Upper lobe of right lung (tissue), 1 donor: ENCODE data around the gene OSBP2. TPM values are rescaled to one million over a fixed set of nuclear protein-coding genes. Genes with fewer than 3 reads are reported as not detected.

Experiments
- ATAC-seq: fragments of 200-7000 bp; cut with Tn5 transposase; one replicate; pipeline ENCODE4 v1.9.1; 2020; ENCODE audit warnings: mild to moderate bottlenecking, moderate library complexity
- DNase-seq: peaks from one replicate; pipeline ENCODE4 v3.0.0-alpha.2; 2020
- H3K27ac ChIP-seq: fragments of 200-600 bp; one replicate; pipeline ENCODE4 v1.8.0; 2022
- H3K27me3 ChIP-seq: fragments of 200-600 bp; one replicate; pipeline ENCODE4 v1.8.0; 2022; ENCODE audit warnings: mild to moderate bottlenecking
- H3K36me3 ChIP-seq: fragments of 200-600 bp; one replicate; pipeline ENCODE4 v1.8.0; 2022
- H3K4me1 ChIP-seq: fragments of 200-600 bp; one replicate; pipeline ENCODE4 v1.8.0; 2022
- H3K4me3 ChIP-seq: fragments of 200-600 bp; one replicate; pipeline ENCODE4 v1.8.0; 2022; ENCODE audit warnings: mild to moderate bottlenecking
- H3K9me3 ChIP-seq: fragments of 200-600 bp; one replicate; pipeline ENCODE4 v1.8.0; 2022
- intact Hi-C: fragments of 100-400 bp; cut with DNase I; formaldehyde crosslinking; loops from one replicate; pipeline ENCODE4 v1.11.0; 2022
- total RNA-seq: library from RNA; stranded (reverse); fragmentation: NEBNext Ultra II Directional; extraction: Animal tissue kit (Norgen Biotek cat#: 25700); gene quantifications from one replicate; pipeline ENCODE4 v1.2.1, GENCODE V29; 2021
- TF ChIP-seq, protein P1 (sequence below): fragments of 200-600 bp; IDR thresholded peaks from one replicate; pipeline ENCODE4 v1.8.0; 2022; ENCODE audit warnings: antibody characterized with exemption
- donor health status: DM: no; HTN: yes; CAD: no; lungs with severe emphysema.

OSBP2 gene
- total RNA-seq, 1 donor from 2014 or later = 6.0 TPM

DNA sequence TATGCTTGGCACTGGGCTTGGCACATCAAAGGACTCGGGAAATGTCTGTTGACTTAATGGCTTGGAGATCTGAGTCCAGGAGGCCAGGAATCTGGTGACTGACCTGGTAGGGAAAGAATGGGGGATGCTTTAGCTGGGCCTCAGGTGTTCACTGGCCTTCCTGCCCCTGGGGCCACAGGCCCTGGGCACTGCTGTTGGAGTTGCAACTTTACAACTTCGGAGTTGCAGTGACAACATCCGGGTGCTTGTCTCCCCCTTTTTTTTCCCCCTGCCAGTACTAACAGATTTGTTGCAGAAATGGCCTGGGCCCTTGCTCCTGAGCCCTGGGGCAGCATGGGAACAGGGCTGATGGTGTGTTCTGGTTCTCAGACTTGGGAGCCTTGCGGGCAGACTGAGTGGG, 23.8 kb downstream of the OSBP2 start:
- no peaks in the 10 kb centered on the region for H3K4me1 ChIP-seq
- intact Hi-C loops = no loop called here
- no peak overlapping the region for H3K4me3 ChIP-seq
- no peaks in the 10 kb centered on the region for H3K36me3 ChIP-seq
- no peak for ATAC-seq
- TF ChIP-seq, protein P1, sequence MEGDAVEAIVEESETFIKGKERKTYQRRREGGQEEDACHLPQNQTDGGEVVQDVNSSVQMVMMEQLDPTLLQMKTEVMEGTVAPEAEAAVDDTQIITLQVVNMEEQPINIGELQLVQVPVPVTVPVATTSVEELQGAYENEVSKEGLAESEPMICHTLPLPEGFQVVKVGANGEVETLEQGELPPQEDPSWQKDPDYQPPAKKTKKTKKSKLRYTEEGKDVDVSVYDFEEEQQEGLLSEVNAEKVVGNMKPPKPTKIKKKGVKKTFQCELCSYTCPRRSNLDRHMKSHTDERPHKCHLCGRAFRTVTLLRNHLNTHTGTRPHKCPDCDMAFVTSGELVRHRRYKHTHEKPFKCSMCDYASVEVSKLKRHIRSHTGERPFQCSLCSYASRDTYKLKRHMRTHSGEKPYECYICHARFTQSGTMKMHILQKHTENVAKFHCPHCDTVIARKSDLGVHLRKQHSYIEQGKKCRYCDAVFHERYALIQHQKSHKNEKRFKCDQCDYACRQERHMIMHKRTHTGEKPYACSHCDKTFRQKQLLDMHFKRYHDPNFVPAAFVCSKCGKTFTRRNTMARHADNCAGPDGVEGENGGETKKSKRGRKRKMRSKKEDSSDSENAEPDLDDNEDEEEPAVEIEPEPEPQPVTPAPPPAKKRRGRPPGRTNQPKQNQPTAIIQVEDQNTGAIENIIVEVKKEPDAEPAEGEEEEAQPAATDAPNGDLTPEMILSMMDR = no peak
- no peaks in the 10 kb centered on the region for H3K9me3 ChIP-seq
- H3K27me3 ChIP-seq = no peaks in the 10 kb centered on the region
- no peak overlapping the region for H3K27ac ChIP-seq
- no peak for DNase-seq

DNA sequence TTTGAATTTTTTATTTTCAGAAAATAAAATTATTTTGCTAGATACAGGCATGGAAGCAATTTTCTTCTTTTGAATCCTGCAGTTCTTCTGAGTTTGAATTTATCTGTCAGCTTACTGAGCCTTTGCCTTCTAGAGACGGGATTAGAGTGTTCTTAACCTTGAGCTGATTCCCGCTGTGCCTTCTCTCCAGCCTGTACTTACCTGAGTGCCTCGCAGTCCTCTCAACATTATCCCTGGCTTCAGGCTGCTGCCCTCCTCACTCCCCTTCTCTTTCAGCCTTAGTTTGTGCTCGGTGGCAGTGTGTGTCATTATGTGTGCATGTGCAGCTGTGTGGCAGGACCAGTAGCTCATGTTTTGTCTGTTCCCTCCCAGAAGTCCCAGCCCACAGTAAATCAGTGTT, 24.3 kb downstream of the OSBP2 start:
- H3K36me3 ChIP-seq = no peaks in the 10 kb centered on the region
- ATAC-seq (no peak), DNase-seq (no peak)
- no peak overlapping the region for H3K27ac ChIP-seq
- H3K4me1 ChIP-seq = no peaks in the 10 kb centered on the region
- no peak overlapping the region for H3K4me3 ChIP-seq
- intact Hi-C loops = no loop called here
- TF ChIP-seq, protein P1 = no peak
- H3K9me3 ChIP-seq = no peaks in the 10 kb centered on the region
- H3K27me3 ChIP-seq = no peaks in the 10 kb centered on the region

DNA sequence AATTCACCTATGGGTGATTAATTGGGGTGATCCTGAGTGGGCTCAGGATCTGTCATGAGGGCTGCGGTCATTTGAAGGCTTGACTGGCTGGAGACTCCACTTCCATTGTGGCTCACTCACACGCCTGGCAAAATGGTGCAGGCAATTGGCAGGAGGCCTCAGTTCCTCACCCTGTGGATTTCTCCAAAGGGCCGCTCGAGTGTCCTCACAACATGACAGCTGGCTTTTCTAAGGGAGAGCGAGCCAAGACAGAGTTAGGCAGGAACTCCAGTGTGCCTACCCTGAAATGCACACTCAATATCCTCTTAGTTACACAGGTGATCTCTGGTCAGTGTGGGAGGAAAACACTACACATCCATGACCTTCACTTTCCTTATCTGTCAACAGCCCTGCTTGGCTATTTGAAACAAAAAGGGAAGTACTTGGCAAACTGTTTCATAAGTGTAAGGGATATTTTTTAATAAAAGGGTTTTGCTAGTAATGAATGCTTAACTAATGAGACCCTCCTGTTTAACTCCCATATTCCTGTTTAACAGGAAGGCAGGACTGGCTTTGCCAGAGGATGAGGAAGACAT, 25.7 kb downstream of the OSBP2 start:
- Histone ChIP-seq H3K4me1 (no peaks in the 10 kb centered on the region), H3K4me3 (no peak overlapping the region), H3K9me3 (no peaks in the 10 kb centered on the region), H3K36me3 (no peaks in the 10 kb centered on the region), H3K27me3 (no peaks in the 10 kb centered on the region), H3K27ac (no peak overlapping the region)
- no peak for DNase-seq
- intact Hi-C loops = no loop called here
- peak; percentile 39 for ATAC-seq
- TF ChIP-seq, protein P1 = no peak

DNA sequence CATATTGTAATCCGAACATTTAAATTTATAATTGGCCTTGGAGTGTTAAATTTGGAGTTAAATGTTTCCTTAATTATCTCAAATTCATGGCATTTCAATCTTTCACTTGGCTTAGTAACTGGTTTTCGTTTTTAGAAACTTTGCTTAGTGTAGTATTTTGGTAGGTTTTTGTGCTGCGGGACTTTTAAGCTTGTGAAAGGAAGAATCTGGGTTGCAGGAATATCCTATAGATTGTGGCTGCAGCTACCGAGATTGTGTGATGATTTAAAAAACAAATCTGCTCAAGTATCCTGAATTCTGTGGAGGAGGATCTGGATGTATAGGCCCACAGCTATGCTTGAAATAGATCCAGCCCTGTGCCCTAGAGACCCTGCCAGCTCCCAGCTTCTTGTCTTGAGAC, 27.1 kb downstream of the OSBP2 start:
- H3K9me3 ChIP-seq = no peaks in the 10 kb centered on the region
- TF ChIP-seq, protein P1 = no peak
- H3K27ac ChIP-seq = no peak overlapping the region
- no peak overlapping the region for H3K4me3 ChIP-seq
- no peak for ATAC-seq
- no peak for DNase-seq
- no peaks in the 10 kb centered on the region for H3K4me1 ChIP-seq
- no peaks in the 10 kb centered on the region for H3K27me3 ChIP-seq
- intact Hi-C loops = no loop called here
- no peaks in the 10 kb centered on the region for H3K36me3 ChIP-seq

DNA sequence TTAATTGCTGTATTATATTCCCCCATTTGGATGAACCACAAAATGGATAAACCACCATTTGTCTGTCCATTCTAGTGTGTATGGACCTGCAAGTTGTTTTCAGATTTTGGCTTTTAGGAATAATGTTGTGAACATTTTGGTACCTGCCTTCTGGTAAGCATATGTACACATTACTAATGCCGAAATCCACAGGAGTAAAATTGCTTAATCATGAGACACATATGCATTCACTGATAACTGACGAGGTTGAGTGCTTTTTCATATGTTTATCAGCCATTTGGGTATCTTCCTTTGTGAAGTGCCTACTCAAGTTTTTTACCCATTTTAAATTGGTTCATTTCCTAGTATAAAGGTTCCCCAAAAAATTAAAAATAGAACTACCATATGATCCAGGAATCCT, 34.2 kb downstream of the OSBP2 start:
- intact Hi-C loops = no loop called here
- DNase-seq (no peak), ATAC-seq (no peak)
- no peaks in the 10 kb centered on the region for H3K36me3 ChIP-seq
- no peak overlapping the region for H3K27ac ChIP-seq
- H3K9me3 ChIP-seq = no peaks in the 10 kb centered on the region
- TF ChIP-seq, protein P1 = no peak
- H3K4me3 ChIP-seq = no peak overlapping the region
- H3K4me1 ChIP-seq = no peaks in the 10 kb centered on the region
- no peaks in the 10 kb centered on the region for H3K27me3 ChIP-seq

DNA sequence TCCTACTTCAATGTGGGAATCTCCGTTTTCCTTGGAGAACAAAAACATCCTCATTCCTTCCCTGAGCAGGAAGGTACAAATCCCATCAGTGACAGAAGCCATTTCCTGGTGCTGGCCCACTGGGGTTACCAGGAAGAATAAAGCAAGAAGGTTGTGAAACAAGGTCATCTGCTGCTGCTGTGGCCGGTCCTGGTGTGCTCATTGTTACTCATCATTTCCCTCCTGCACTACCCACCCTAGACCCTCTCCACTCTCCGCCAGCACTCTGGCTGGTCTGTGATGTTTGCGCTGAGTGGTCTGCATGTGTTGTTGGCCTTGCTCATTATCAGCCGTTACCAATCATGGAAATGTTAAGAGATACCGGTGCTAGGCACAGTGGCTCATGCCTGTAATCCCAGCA, 37.0 kb downstream of the OSBP2 start:
- Histone ChIP-seq H3K27ac (no peak overlapping the region), H3K36me3 (no peaks in the 10 kb centered on the region), H3K27me3 (no peaks in the 10 kb centered on the region), H3K9me3 (no peaks in the 10 kb centered on the region), H3K4me3 (no peak overlapping the region), H3K4me1 (no peaks in the 10 kb centered on the region)
- TF ChIP-seq, protein P1 = no peak
- intact Hi-C loops = no loop called here
- ATAC-seq (no peak), DNase-seq (no peak)
